Sciatic nerve (tissue), 2 donors: ENCODE measurements around the gene SHCBP1L. TPM values are rescaled to one million over a fixed set of nuclear protein-coding genes. Genes with fewer than 3 reads are reported as not detected.
"Not testable (repeated sequence)": the region's sequence is repeated elsewhere in the genome, so short reads cannot be mapped to it uniquely, and the experiment has no call there.

Source experiments
- ATAC-seq: fragments of 200-7000 bp; cut with Tn5 transposase; one replicate; pipeline ENCODE4 v1.9.1; 2020; ENCODE audit warnings: mild to moderate bottlenecking, moderate library complexity
- DNase-seq: peaks from one replicate; pipeline ENCODE4 v3.0.0-alpha.2; 2020; ENCODE audit warnings: low spot score
- intact Hi-C: fragments of 100-400 bp; cut with DNase I; formaldehyde crosslinking; loops from one replicate; pipeline ENCODE4 v1.14.2; 2022
- total RNA-seq: library from RNA; stranded (reverse); fragmentation: NEBNext Ultra II Directional; extraction: Animal tissue kit (Norgen Biotek cat#: 25700); gene quantifications from one replicate; pipeline ENCODE4 v1.2.1, GENCODE V29; 2021
- donor health status: DM: no; HTN: no; CAD: no.
- donor health status: DM: no; HTN: no; CAD: no.

SHCBP1L gene
- total RNA-seq, 1 donor from 2014 or later, result not detected

- no peak for ATAC-seq
- intact Hi-C loops, result no loop called here
- DNase-seq, result no peak
Observed at GRCh38 chr1:182968836-182969734, 16.1 kb upstream of the SHCBP1L start.

GRCh38 chr1:182968151-182968741, 15.3 kb upstream of the SHCBP1L start:
- DNase-seq (no peak), ATAC-seq (no peak)
- intact Hi-C loops, result no loop called here

GRCh38 chr1:182965861-182966260, 12.9 kb upstream of the SHCBP1L start:
- intact Hi-C loops, result no loop called here
- no peak for ATAC-seq
- DNase-seq, result no peak

- no peak for DNase-seq
- ATAC-seq, result no peak
- intact Hi-C loops, result no loop called here
Observed at GRCh38 chr1:182965096-182965495, 12.1 kb upstream of the SHCBP1L start.

- intact Hi-C loops, result no loop called here
- ATAC-seq, result peak; percentile 99
- peak; percentile 83 for DNase-seq
Observed at GRCh38 chr1:182962554-182963115, 9.7 kb upstream of the SHCBP1L start.

- ATAC-seq (no peak), DNase-seq (no peak)
- intact Hi-C loops, result no loop called here
Observed at GRCh38 chr1:182960046-182960445, 7.1 kb upstream of the SHCBP1L start.

GRCh38 chr1:182957902-182958395, 5.0 kb upstream of the SHCBP1L start:
- DNase-seq, result no peak
- intact Hi-C loops, result loop anchor here (10.0 kb wide), 1 partner anchor 277 kb away; no protein-coding TSS in a partner anchor
- ATAC-seq, result no peak

GRCh38 chr1:182956708-182957365, 3.9 kb upstream of the SHCBP1L start:
- intact Hi-C loops, result loop anchor here (10.0 kb wide), 1 partner anchor 278 kb away; no protein-coding TSS in a partner anchor
- DNase-seq (no peak), ATAC-seq (no peak)

- intact Hi-C loops, result loop anchor here (10.0 kb wide), 1 partner anchor 279 kb away; no protein-coding TSS in a partner anchor
- peak; percentile 60 for ATAC-seq
- DNase-seq, result no peak
Observed at GRCh38 chr1:182955596-182956588, 2.9 kb upstream of the SHCBP1L start.

- DNase-seq, result no peak
- intact Hi-C loops, result loop anchor here (10.0 kb wide), 1 partner anchor 281 kb away; no protein-coding TSS in a partner anchor
- ATAC-seq, result no peak
Observed at GRCh38 chr1:182953826-182954225, 860 bp upstream of the SHCBP1L start.

GRCh38 chr1:182943336-182943735, 9.6 kb downstream of the SHCBP1L start:
- intact Hi-C loops, result loop anchor here (5.0 kb wide), 1 partner anchor 1981 kb away; no protein-coding TSS in a partner anchor
- not testable (repeated sequence) for DNase-seq, ATAC-seq

- intact Hi-C loops, result loop anchor here (5.0 kb wide), 1 partner anchor 1980 kb away; no protein-coding TSS in a partner anchor
- DNase-seq, ATAC-seq: not testable (repeated sequence)
Observed at GRCh38 chr1:182942145-182942544, 10.8 kb downstream of the SHCBP1L start.

- no peak for DNase-seq
- intact Hi-C loops, result no loop called here
- no peak for ATAC-seq
Observed at GRCh38 chr1:182939413-182939812, 13.6 kb downstream of the SHCBP1L start.

- DNase-seq (no peak), ATAC-seq (no peak)
- intact Hi-C loops, result no loop called here
Observed at GRCh38 chr1:182935716-182936115, 17.2 kb downstream of the SHCBP1L start.

GRCh38 chr1:182930985-182931384, 22.0 kb downstream of the SHCBP1L start:
- no peak for DNase-seq
- intact Hi-C loops, result loop anchor here (1.0 kb wide), 1 partner anchor 21 kb away; no protein-coding TSS in a partner anchor

GRCh38 chr1:182927693-182928433, 25.1 kb downstream of the SHCBP1L start:
- DNase-seq, result no peak
- no peak for ATAC-seq
- intact Hi-C loops, result no loop called here

More at GRCh38 chr1:182930985-182931384, 22.0 kb downstream of the SHCBP1L start:
- no peak for ATAC-seq

- ATAC-seq (no peak), DNase-seq (no peak)
- intact Hi-C loops, result no loop called here
Observed at GRCh38 chr1:182925661-182926060, 27.3 kb downstream of the SHCBP1L start.
